Measurements from ENCODE around the gene CRTAC1. TPM values are rescaled to one million over a fixed set of nuclear protein-coding genes. Genes with fewer than 3 reads are reported as not detected.

CRTAC1 gene
- total and polyA plus RNA-seq, 4 donors, result 0.14 to 0.33 (median 0.26) TPM

GRCh38 chr10:98013776-98014175, 16.6 kb downstream of the CRTAC1 start:
- Histone ChIP-seq H3K27ac (ENCODE audit: low read depth in 1 of 2, low read length in 2 of 2) (no peak overlapping the region), H3K4me3 (ENCODE audit: low read depth in 1 of 3, low read length in 3 of 3) (no peak overlapping the region), H3K4me1 (ENCODE audit: control insufficient read depth in 4 of 4, insufficient read depth in 4 of 4, low read length in 3 of 4) (no peaks in the 10 kb centered on the region), H3K36me3 (ENCODE audit: control insufficient read depth in 4 of 4, insufficient read depth in 3 of 4, low read depth in 1 of 4, low read length in 3 of 4) (no peaks in the 10 kb centered on the region), H3K9ac (ENCODE audit: low read depth in 1 of 2, low read length in 2 of 2) (no peak overlapping the region), H3K27me3 (ENCODE audit: control insufficient read depth in 4 of 4, insufficient read depth in 4 of 4, low read length in 3 of 4) (peaks cover 0 to 18% (median 0%) of the 10 kb centered on the region in 4 donors), H3K9me3 (ENCODE audit: control insufficient read depth in 4 of 4, low read length in 3 of 4) (no peaks in the 10 kb centered on the region)
- WGBS, result 88% methylated on average over 3 of the region's 3 CpGs
- TF ChIP-seq RXRA (IDR thresholded peaks at IDR 0.05) (no peak), SP1 (IDR thresholded peaks at IDR 0.05) (no peak), MAX (IDR thresholded peaks at IDR 0.05) (no peak), EGR1 (IDR thresholded peaks at IDR 0.05; ENCODE audit: low read depth in 2 of 2) (no peak), GABPA (IDR thresholded peaks at IDR 0.05 in 1 of 2, conservative IDR thresholded peaks at IDR 0.05 in 1 of 2) (no peak), HNF4G (IDR thresholded peaks at IDR 0.05) (no peak), HNF4A (conservative IDR thresholded peaks at IDR 0.05) (no peak), YY1 (IDR thresholded peaks at IDR 0.05) (no peak), JUND (IDR thresholded peaks at IDR 0.05) (no peak), CTCF (IDR thresholded peaks at IDR 0.05; ENCODE audit: low read depth, low read length, missing input control) (no peak), FOXA1 (IDR thresholded peaks at IDR 0.05) (no peak)
- TF ChIP-seq, protein P1, sequence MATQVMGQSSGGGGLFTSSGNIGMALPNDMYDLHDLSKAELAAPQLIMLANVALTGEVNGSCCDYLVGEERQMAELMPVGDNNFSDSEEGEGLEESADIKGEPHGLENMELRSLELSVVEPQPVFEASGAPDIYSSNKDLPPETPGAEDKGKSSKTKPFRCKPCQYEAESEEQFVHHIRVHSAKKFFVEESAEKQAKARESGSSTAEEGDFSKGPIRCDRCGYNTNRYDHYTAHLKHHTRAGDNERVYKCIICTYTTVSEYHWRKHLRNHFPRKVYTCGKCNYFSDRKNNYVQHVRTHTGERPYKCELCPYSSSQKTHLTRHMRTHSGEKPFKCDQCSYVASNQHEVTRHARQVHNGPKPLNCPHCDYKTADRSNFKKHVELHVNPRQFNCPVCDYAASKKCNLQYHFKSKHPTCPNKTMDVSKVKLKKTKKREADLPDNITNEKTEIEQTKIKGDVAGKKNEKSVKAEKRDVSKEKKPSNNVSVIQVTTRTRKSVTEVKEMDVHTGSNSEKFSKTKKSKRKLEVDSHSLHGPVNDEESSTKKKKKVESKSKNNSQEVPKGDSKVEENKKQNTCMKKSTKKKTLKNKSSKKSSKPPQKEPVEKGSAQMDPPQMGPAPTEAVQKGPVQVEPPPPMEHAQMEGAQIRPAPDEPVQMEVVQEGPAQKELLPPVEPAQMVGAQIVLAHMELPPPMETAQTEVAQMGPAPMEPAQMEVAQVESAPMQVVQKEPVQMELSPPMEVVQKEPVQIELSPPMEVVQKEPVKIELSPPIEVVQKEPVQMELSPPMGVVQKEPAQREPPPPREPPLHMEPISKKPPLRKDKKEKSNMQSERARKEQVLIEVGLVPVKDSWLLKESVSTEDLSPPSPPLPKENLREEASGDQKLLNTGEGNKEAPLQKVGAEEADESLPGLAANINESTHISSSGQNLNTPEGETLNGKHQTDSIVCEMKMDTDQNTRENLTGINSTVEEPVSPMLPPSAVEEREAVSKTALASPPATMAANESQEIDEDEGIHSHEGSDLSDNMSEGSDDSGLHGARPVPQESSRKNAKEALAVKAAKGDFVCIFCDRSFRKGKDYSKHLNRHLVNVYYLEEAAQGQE (IDR thresholded peaks at IDR 0.05), result no peak
- DNase-seq (ENCODE audit: low spot score), result no peak

DNA sequence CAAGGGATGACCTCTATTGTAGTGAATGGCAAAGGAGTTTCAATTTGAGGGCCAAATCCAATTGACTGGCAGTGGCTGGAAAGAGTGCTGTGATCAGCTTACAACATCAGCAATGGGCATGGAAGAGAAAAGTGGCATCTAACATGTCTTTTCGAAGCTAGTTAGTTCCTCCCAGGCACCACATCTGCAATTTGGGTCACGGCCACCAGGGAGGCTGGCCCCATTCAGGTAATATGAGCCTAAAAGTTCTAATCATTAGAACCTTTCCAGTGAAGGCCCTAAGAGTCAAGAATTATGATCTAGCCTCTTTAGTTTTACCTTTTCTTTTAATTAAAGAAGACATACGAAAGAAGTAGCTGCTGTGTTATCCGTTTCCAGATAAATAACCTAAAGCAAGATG, 17.3 kb downstream of the CRTAC1 start:
- no peak for DNase-seq (ENCODE audit: low spot score)
- 67% methylated on average over 4 of the region's 4 CpGs for WGBS
- H3K9me3 ChIP-seq (ENCODE audit: control insufficient read depth in 4 of 4, low read length in 3 of 4), result no peaks in the 10 kb centered on the region
- H3K4me3 ChIP-seq (ENCODE audit: low read depth in 1 of 3, low read length in 3 of 3), result no peak overlapping the region
- no peak for TF ChIP-seq ATF3 (IDR thresholded peaks at IDR 0.05)
- no peak for TF ChIP-seq NR2F2 (IDR thresholded peaks at IDR 0.05)
- no peak for TF ChIP-seq SP1 (IDR thresholded peaks at IDR 0.05)
- no peak for TF ChIP-seq CTCF (IDR thresholded peaks at IDR 0.05; ENCODE audit: low read depth, low read length, missing input control)
- H3K9ac ChIP-seq (ENCODE audit: low read depth in 1 of 2, low read length in 2 of 2), result no peak overlapping the region
- H3K4me1 ChIP-seq (ENCODE audit: control insufficient read depth in 4 of 4, insufficient read depth in 4 of 4, low read length in 3 of 4), result no peaks in the 10 kb centered on the region
- no peaks in the 10 kb centered on the region for H3K36me3 ChIP-seq (ENCODE audit: control insufficient read depth in 4 of 4, insufficient read depth in 3 of 4, low read depth in 1 of 4, low read length in 3 of 4)
- no peak overlapping the region for H3K27ac ChIP-seq (ENCODE audit: low read depth in 1 of 2, low read length in 2 of 2)
- peaks cover 0 to 24% (median 0%) of the 10 kb centered on the region in 4 donors for H3K27me3 ChIP-seq (ENCODE audit: control insufficient read depth in 4 of 4, insufficient read depth in 4 of 4, low read length in 3 of 4)

All from liver (tissue), 9 donors.